ENCODE data around the gene RORB. TPM values are rescaled to one million over a fixed set of nuclear protein-coding genes. Genes with fewer than 3 reads are reported as not detected.

RORB gene
- total RNA-seq, 2 donors from 2014 or later: 0.78 to 1.3 TPM

DNA sequence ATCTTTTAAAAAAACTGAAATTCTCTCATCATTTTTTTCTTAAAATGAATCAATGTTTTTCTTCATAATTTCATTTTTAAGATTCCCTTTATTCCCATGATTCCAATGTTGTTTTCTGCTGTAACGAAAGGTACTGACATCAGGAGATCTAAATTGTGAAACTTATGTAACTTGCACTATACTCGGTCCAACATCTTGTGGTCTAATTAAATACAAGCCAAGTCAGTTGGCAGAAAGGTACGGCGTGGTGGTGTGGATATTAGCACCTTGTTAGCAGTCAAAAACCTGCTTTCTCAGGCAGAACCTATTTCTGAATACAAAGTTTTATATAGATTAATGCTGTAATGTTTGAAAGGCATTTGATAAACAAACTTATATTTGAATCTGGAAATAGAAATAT lies 20.1 kb downstream of the RORB start:
- ATAC-seq (no peak), DNase-seq (no peak)
- Histone ChIP-seq H3K27me3 (no peaks in the 10 kb centered on the region), H3K4me1 (no peaks in the 10 kb centered on the region), H3K36me3 (replicated peaks in 1 of 2; ENCODE audit: insufficient read depth in 1 of 2, low read depth in 2 of 2) (no peaks in the 10 kb centered on the region), H3K27ac (no peak overlapping the region), H3K9me3 (no peaks in the 10 kb centered on the region), H3K4me3 (no peak overlapping the region)
- intact Hi-C loops (cut with DNase I): no loop called here
- no peak for TF ChIP-seq POLR2A (IDR thresholded peaks at IDR 0.05)
- TF ChIP-seq, protein P1, sequence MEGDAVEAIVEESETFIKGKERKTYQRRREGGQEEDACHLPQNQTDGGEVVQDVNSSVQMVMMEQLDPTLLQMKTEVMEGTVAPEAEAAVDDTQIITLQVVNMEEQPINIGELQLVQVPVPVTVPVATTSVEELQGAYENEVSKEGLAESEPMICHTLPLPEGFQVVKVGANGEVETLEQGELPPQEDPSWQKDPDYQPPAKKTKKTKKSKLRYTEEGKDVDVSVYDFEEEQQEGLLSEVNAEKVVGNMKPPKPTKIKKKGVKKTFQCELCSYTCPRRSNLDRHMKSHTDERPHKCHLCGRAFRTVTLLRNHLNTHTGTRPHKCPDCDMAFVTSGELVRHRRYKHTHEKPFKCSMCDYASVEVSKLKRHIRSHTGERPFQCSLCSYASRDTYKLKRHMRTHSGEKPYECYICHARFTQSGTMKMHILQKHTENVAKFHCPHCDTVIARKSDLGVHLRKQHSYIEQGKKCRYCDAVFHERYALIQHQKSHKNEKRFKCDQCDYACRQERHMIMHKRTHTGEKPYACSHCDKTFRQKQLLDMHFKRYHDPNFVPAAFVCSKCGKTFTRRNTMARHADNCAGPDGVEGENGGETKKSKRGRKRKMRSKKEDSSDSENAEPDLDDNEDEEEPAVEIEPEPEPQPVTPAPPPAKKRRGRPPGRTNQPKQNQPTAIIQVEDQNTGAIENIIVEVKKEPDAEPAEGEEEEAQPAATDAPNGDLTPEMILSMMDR (IDR thresholded peaks at IDR 0.05): no peak
- WGBS, 2 donors: 68% methylated on average over 4 of the region's 4 CpGs

DNA sequence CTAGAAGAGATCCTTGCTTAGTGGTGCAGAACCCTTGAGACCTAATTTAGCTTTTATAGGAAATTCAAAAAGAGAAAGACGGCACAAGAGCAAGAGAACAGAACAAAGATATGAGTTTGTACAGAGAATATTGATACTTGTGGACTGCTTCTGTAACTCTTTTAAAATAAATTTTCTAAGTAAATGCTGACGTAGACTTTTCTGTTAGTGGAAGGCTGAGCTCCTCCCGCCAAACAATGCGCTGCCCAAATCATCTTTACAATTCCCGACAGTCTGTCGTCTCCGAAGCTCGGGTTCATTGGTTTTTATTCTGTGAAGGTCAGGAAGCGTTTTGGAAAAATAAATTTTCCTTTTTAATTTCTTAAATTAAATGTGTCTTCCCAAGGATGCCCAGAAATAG lies 22.3 kb downstream of the RORB start:
- WGBS, 2 donors: 79 to 85% methylated on average over 9 of the region's 9 CpGs
- no peaks in the 10 kb centered on the region for H3K9me3 ChIP-seq
- intact Hi-C loops (cut with DNase I): no loop called here
- no peaks in the 10 kb centered on the region for H3K27me3 ChIP-seq
- H3K4me3 ChIP-seq: no peak overlapping the region
- ATAC-seq (no peak), DNase-seq (no peak)
- H3K27ac ChIP-seq: no peak overlapping the region
- H3K4me1 ChIP-seq: no peaks in the 10 kb centered on the region
- TF ChIP-seq, protein P1 (IDR thresholded peaks at IDR 0.05): no peak
- no peak for TF ChIP-seq POLR2A (IDR thresholded peaks at IDR 0.05)
- no peaks in the 10 kb centered on the region for H3K36me3 ChIP-seq (replicated peaks in 1 of 2; ENCODE audit: insufficient read depth in 1 of 2, low read depth in 2 of 2)

DNA sequence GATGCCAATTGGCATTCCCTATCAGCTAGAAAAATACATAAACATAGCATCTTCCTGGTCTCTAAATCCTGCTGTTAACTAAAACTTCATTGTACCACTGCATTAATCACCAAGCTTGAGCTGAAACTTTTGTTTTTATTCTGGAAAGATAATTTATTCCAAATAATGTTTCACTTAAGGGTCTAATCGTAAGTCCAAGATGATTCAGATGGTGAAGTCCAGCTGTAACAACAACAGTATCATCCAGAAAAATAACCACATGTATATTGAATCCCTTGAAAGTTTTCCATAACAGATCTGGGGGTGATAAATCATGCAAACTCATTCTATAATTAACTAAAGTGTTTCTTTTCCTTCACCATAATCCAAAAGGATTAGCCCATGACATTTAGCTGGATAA lies 23.9 kb downstream of the RORB start:
- WGBS, 2 donors: 57 to 66% methylated on average over 1 of the region's 1 CpG
- DNase-seq (no peak), ATAC-seq (no peak)
- H3K27me3 ChIP-seq: no peaks in the 10 kb centered on the region
- H3K36me3 ChIP-seq (replicated peaks in 1 of 2; ENCODE audit: insufficient read depth in 1 of 2, low read depth in 2 of 2): no peaks in the 10 kb centered on the region
- no peaks in the 10 kb centered on the region for H3K9me3 ChIP-seq
- no peak overlapping the region for H3K27ac ChIP-seq
- TF ChIP-seq POLR2A (IDR thresholded peaks at IDR 0.05): no peak
- TF ChIP-seq, protein P1 (IDR thresholded peaks at IDR 0.05): no peak
- intact Hi-C loops (cut with DNase I): no loop called here
- no peaks in the 10 kb centered on the region for H3K4me1 ChIP-seq
- H3K4me3 ChIP-seq: no peak overlapping the region

DNA sequence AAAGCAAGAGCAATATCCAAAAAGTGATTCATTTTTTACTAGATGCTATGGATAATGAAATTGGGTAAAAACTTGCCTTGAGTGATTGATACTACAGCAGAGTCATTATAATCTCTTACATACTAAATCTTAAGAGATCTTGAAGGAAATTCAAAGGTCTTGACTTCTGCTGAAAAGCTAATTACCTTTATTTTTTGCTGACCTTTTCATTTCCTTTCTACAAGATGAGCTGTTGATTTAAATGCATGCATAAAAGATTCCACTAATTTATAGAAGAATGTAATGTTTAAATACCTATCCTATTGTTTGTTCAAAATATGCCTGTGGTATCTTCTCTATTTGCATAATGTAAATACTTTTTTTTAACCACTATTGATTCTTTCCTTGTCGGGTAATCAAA lies 27.2 kb downstream of the RORB start:
- H3K27ac ChIP-seq: no peak overlapping the region
- H3K4me1 ChIP-seq: no peaks in the 10 kb centered on the region
- ATAC-seq: no peak
- no peak overlapping the region for H3K4me3 ChIP-seq
- intact Hi-C loops (cut with DNase I): no loop called here
- H3K27me3 ChIP-seq: no peaks in the 10 kb centered on the region
- 30 to 34% methylated on average over 1 of the region's 1 CpG for WGBS, 2 donors
- no peaks in the 10 kb centered on the region for H3K36me3 ChIP-seq (replicated peaks in 1 of 2; ENCODE audit: insufficient read depth in 1 of 2, low read depth in 2 of 2)
- DNase-seq: no peak
- TF ChIP-seq, protein P1 (IDR thresholded peaks at IDR 0.05): no peak
- TF ChIP-seq POLR2A (IDR thresholded peaks at IDR 0.05): no peak
- H3K9me3 ChIP-seq: no peaks in the 10 kb centered on the region

DNA sequence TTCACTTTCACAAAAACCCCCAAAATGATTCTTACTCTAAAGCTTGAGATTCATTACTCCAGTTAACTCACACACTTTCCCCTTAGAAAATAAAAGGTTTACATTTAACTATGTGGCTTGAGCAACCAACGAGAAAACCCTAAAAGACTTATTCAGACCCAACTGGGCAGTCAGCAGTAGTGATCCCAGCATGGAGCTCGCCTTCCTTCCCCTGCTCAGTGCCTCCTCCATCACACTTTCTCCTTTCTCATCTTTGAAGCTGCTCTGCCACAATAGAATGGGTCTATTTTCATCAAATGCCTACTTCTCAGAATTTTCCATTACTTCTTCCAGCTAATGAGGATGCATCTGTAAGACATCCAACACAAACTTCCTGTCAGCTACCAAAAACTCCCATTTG lies 29.1 kb downstream of the RORB start:
- no peak for TF ChIP-seq POLR2A (IDR thresholded peaks at IDR 0.05)
- TF ChIP-seq, protein P1 (IDR thresholded peaks at IDR 0.05): no peak
- Histone ChIP-seq H3K36me3 (replicated peaks in 1 of 2; ENCODE audit: insufficient read depth in 1 of 2, low read depth in 2 of 2) (no peaks in the 10 kb centered on the region), H3K4me3 (no peak overlapping the region), H3K27me3 (no peaks in the 10 kb centered on the region), H3K9me3 (no peaks in the 10 kb centered on the region), H3K4me1 (no peaks in the 10 kb centered on the region), H3K27ac (no peak overlapping the region)
- intact Hi-C loops (cut with DNase I): no loop called here
- ATAC-seq (no peak), DNase-seq (no peak)
- 49 to 66% methylated on average over 2 of the region's 2 CpGs for WGBS, 2 donors

Measured in body of pancreas (tissue), 4 donors.